ENCODE data around the gene CDC42. TPM values are rescaled to one million over a fixed set of nuclear protein-coding genes. Genes with fewer than 3 reads are reported as not detected.

The CDC42 gene
- total and polyA plus RNA-seq, 10 of the 15 experiments (the other 5 are each of a cell fraction or from before 2014, with no cell fraction given) = 184 to 479 (median 326) TPM

GRCh38 chr1:22096036-22096435 lies 43.5 kb downstream of the CDC42 start:
- CTCF ChIA-PET = no interaction called here
- no peak overlapping the region for H3K9ac ChIP-seq (ENCODE audit: control insufficient read depth, insufficient read depth, low read length)
- no peak overlapping the region for H3K4me2 ChIP-seq (ENCODE audit: control insufficient read depth, insufficient read depth)
- RAD21 ChIA-PET (ENCODE audit: unreplicated experiment) = no interaction called here
- POLR2A ChIA-PET = no interaction called here
- in situ Hi-C loops (cut with MboI) = no loop called here
- H3K27ac ChIP-seq (ENCODE audit: control insufficient read depth, insufficient read depth) = no peak overlapping the region
- H3K4me3 ChIP-seq = no peak overlapping the region
- no TSS peak for BruUV-seq (replicated peaks)
- WGBS (ENCODE audit: insufficient coverage, insufficient replicate concordance, low lambda C conversion rate, missing lambda C conversion rate) = 100% methylated on average over 5 of the region's 5 CpGs
- H2AFZ ChIP-seq (ENCODE audit: control insufficient read depth, low read depth, low read length) = no peak overlapping the region
- DNase-seq (ENCODE audit: low read depth, low spot score) = no peak
- H3K36me3 ChIP-seq (ENCODE audit: control insufficient read depth in 2 of 2, insufficient read depth in 2 of 2, low read length in 1 of 2) = peaks cover 6 to 42% of the 10 kb centered on the region in 2 experiments
- intact Hi-C loops (cut with micrococcal nuclease; ENCODE audit: unreplicated experiment) = no loop called here
- H3K27me3 ChIP-seq (replicated peaks in 1 of 2; ENCODE audit: control insufficient read depth in 2 of 2, insufficient read depth in 2 of 2, low read length in 1 of 2) = no peaks in the 10 kb centered on the region
- no peaks in the 10 kb centered on the region for H3K9me3 ChIP-seq (replicated peaks; ENCODE audit: control insufficient read depth, insufficient read depth, low read length)
- H3K79me2 ChIP-seq (ENCODE audit: control insufficient read depth, insufficient read depth, low read length) = peaks cover 15% of the 10 kb centered on the region
- no peak for FAIRE-seq
- H4K20me1 ChIP-seq (ENCODE audit: control insufficient read depth, insufficient read depth) = peaks cover 4% of the 10 kb centered on the region; the same call in 1 of the 2 replicates
- SMC1A ChIA-PET (ENCODE audit: uncharacterized antibody, unreplicated experiment) = no interaction called here
- no peak for ATAC-seq
- no peak for TF ChIP-seq MYB (IDR thresholded peaks at IDR 0.05; ENCODE audit: borderline replicate concordance, low read depth, low read length)
- TF ChIP-seq SUZ12 (IDR thresholded peaks at IDR 0.05; ENCODE audit: unreplicated experiment) = no peak
- TF ChIP-seq RCOR1 (conservative IDR thresholded peaks at IDR 0.05; ENCODE audit: low read depth, low read length) = no peak
- no peak for TF ChIP-seq SMARCA5 (IDR thresholded peaks at IDR 0.05)
- no peak for TF ChIP-seq USF1 (IDR thresholded peaks at IDR 0.05; ENCODE audit: borderline replicate concordance, extremely low read length, insufficient read depth, low read depth, low read length)
- no peak for TF ChIP-seq TCF12 (IDR thresholded peaks at IDR 0.05; ENCODE audit: low read depth, low read length)
- TF ChIP-seq ATF7 (IDR thresholded peaks at IDR 0.05; ENCODE audit: low read depth) = no peak
- no peak for TF ChIP-seq POLR2AphosphoS5 (IDR thresholded peaks at IDR 0.05; ENCODE audit: low read length)
- TF ChIP-seq ZZZ3 (IDR thresholded peaks at IDR 0.05; ENCODE audit: control insufficient read depth, insufficient read length, low read depth) = no peak
- no peak for TF ChIP-seq SMAD5 (IDR thresholded peaks at IDR 0.05; ENCODE audit: low read depth)
- TF ChIP-seq RUNX3 (IDR thresholded peaks at IDR 0.05; ENCODE audit: low read length) = no peak
- H3K4me1 ChIP-seq (ENCODE audit: control insufficient read depth, insufficient read depth, low read length) = peaks cover 18% of the 10 kb centered on the region

Data from GM12878 (cell line).